ENCODE measurements around the gene PPP1CA.

GRCh38 chr11:67423466-67423865 lies 21.8 kb upstream of the PPP1CA start:
- TF ChIP-seq POLR2A (IDR thresholded peaks at IDR 0.05; ENCODE audit: low read length) = no peak
- TF ChIP-seq GATA1 (IDR thresholded peaks at IDR 0.05; ENCODE audit: low read depth, low read length) = no peak

Measured in erythroblast (primary cell).